Measurements from ENCODE around the gene YAF2. TPM values are rescaled to one million over a fixed set of nuclear protein-coding genes. Genes with fewer than 3 reads are reported as not detected.

The YAF2 gene
- total and polyA plus RNA-seq, 2 donors (not counting 3 experiments of a cell fraction or from before 2014, with no cell fraction given): 6.9 to 29.2 TPM

GRCh38 chr12:42162193-42162592 is 75.9 kb downstream of the YAF2 start:
- no peak for DNase-seq (ENCODE audit: low read depth, low spot score)
- ChIA-PET POLR2A (no interaction called here), CTCF (interaction anchor here (1.1 to 1.4 kb wide), 3 partner anchors 10 to 170 kb away, joined by 3 to 4 read pairs (median 3); no protein-coding TSS in a partner anchor)
- Histone ChIP-seq H3K4me2 (ENCODE audit: insufficient read depth, low read length) (no peak overlapping the region), H3K9ac (replicated peaks; ENCODE audit: extremely low read depth, insufficient read depth, low read length) (no peak overlapping the region), H3K27me3 (ENCODE audit: control insufficient read depth in 2 of 2, insufficient read depth in 2 of 2, low read length in 2 of 2) (no peaks in the 10 kb centered on the region), H2AFZ (ENCODE audit: low read depth, low read length) (no peak overlapping the region), H3K9me3 (replicated peaks; ENCODE audit: control insufficient read depth, insufficient read depth, low read length) (no peaks in the 10 kb centered on the region), H3K36me3 (ENCODE audit: control insufficient read depth in 2 of 2, extremely low read depth in 1 of 2, insufficient read depth in 2 of 2, low read length in 2 of 2) (peaks cover 0 to 3% of the 10 kb centered on the region in 2 experiments), H3K9me1 (replicated peaks; ENCODE audit: control insufficient read depth, extremely low read depth, insufficient read depth, low read length) (no peaks in the 10 kb centered on the region), H3K27ac (ENCODE audit: insufficient read depth, low read depth, low read length) (no peak overlapping the region), H4K20me1 (replicated peaks; ENCODE audit: control insufficient read depth, extremely low read depth, insufficient read depth, low read length) (no peaks in the 10 kb centered on the region), H3K79me2 (ENCODE audit: control insufficient read depth, insufficient read depth, low read length) (no peaks in the 10 kb centered on the region), H3K4me1 (ENCODE audit: control insufficient read depth, extremely low read depth, insufficient read depth, low read length) (no peaks in the 10 kb centered on the region), H3K4me3 (replicated peaks in 1 of 3; ENCODE audit: insufficient read depth in 1 of 3, low read depth in 1 of 3, low read length in 3 of 3) (no peak overlapping the region)
- intact Hi-C loops (cut with micrococcal nuclease): no loop called here
- dilution Hi-C loops (cut with MboI; ENCODE audit: extremely low pct_ligation_motif_present, low sequenced_read_pairs): no loop called here
- BruUV-seq (replicated peaks): no TSS peak
- TF ChIP-seq JUN (IDR thresholded peaks at IDR 0.05; ENCODE audit: borderline replicate concordance, insufficient read depth, insufficient read length, low read depth) (no peak), POLR2A (IDR thresholded peaks at IDR 0.05; ENCODE audit: low read depth, low read length) (no peak), MAX (IDR thresholded peaks at IDR 0.05; ENCODE audit: insufficient read depth, insufficient read length) (no peak), MYC (IDR thresholded peaks at IDR 0.05; ENCODE audit: low read depth, low read length) (no peak), FOS (IDR thresholded peaks at IDR 0.05; ENCODE audit: borderline replicate concordance, insufficient read depth, low read length) (no peak), GATA2 (IDR thresholded peaks at IDR 0.05; ENCODE audit: insufficient read depth, insufficient read length, low read depth, low read length) (no peak), CTCF (IDR thresholded peaks at IDR 0.05; ENCODE audit: extremely low read depth in 1 of 2, insufficient read depth in 1 of 2, low read depth in 1 of 2, low read length in 2 of 2) (no peak), POLR2AphosphoS5 (IDR thresholded peaks at IDR 0.05; ENCODE audit: insufficient read depth, low read depth, low read length) (no peak), EZH2 (IDR thresholded peaks at IDR 0.05; ENCODE audit: borderline replicate concordance, low read depth, low read length, severe bottlenecking) (no peak)
- FAIRE-seq: no peak
